K562 (cell line): ENCODE measurements around the gene LARP7. TPM values are rescaled to one million over a fixed set of nuclear protein-coding genes. Genes with fewer than 3 reads are reported as not detected.

ENCODE experiments used
- ARID1B ChIP-seq: fragments of 450-650 bp; IDR thresholded peaks from 2 replicates; pipeline ENCODE4 v1.6.1; 2016; ENCODE audit warnings: antibody characterized with exemption, mild to moderate bottlenecking, inconsistent platforms
- BHLHE40 ChIP-seq: IDR thresholded peaks from 2 replicates; pipeline ENCODE4 v1.6.1; 2011; ENCODE audit warnings: low read length, improper control_type of control experiment
- CBFA2T3 ChIP-seq: fragments of 450-650 bp; IDR thresholded peaks from 2 replicates; pipeline ENCODE4 v1.6.1; 2017
- DPF2 ChIP-seq: fragments of 450-650 bp; IDR thresholded peaks from 2 replicates; pipeline ENCODE4 v1.6.1; 2016
- EHMT2 ChIP-seq: fragments of 450-650 bp; IDR thresholded peaks from 2 replicates; pipeline ENCODE4 v1.6.1; 2018; ENCODE audit warnings: antibody characterized with exemption
- JUN ChIP-seq, 2 experiments: sonication (generic) in 1 of 2; formaldehyde crosslinking in 1 of 2; IDR thresholded peaks; 2 replicates each; pipeline versions ENCODE4 v1.6.1 to v1.8.0; 2012 to 2022; ENCODE audit warnings: borderline replicate concordance in 2 of 2, mild to moderate bottlenecking in 2 of 2, improper control_type of control experiment in 1 of 2, low read depth in 1 of 2, low read length in 1 of 2, missing genetic modification reagents in 1 of 2
- MNT ChIP-seq, 2 experiments: fragments of 450-650 bp; conservative IDR thresholded peaks; 2 replicates each; pipeline ENCODE4 v1.6.1; 2017; ENCODE audit warnings: mild to moderate bottlenecking in 2 of 2, moderate library complexity in 2 of 2
- NCOA1 ChIP-seq: fragments of 450-650 bp; IDR thresholded peaks from 2 replicates; pipeline ENCODE4 v1.6.1; 2016; ENCODE audit warnings: low read depth
- NR2C2 ChIP-seq, 2 experiments: fragments of 200-800 bp in 1 of 2; sonication (Bioruptor generic) in 1 of 2; sonication (generic) in 1 of 2; formaldehyde crosslinking in 1 of 2; IDR thresholded peaks; 2 replicates each; pipeline versions ENCODE4 v1.6.1 to v1.8.0; 2016 to 2022; ENCODE audit warnings: mild to moderate bottlenecking in 1 of 2, missing compliant biosample characterization in 1 of 2, missing genetic modification characterization in 1 of 2, missing genetic modification reagents in 1 of 2
- USF1 ChIP-seq: sonication (generic); formaldehyde crosslinking; IDR thresholded peaks from 2 replicates; pipeline ENCODE4 v1.9.0; 2022; ENCODE audit warnings: mild to moderate bottlenecking, missing genetic modification reagents
- ZFPM2 ChIP-seq: fragments of 250-450 bp; sonication (Bioruptor Pico); IDR thresholded peaks from 2 replicates; pipeline ENCODE4 v1.5.1; 2022; ENCODE audit warnings: mild to moderate bottlenecking
- ZNF449 ChIP-seq: fragments of 250-450 bp; sonication (Bioruptor Pico); IDR thresholded peaks from 2 replicates; pipeline ENCODE4 v1.8.0; 2022; ENCODE audit warnings: moderate library complexity, mild to moderate bottlenecking, inconsistent platforms
- polyA plus RNA-seq, 8 experiments: library from polyadenylated mRNA; depleted of rRNA in 4 of 8; stranded (reverse) in 5 of 8; unstranded in 3 of 8; fragments of >200 nt; fragmentation: Nextera tagmentation in 2 of 8; fragmentation: Illumina TruSeq in 1 of 8; extraction: Ambion mirVana in 2 of 8; extraction: Trizol in 1 of 8; gene quantifications; 2 replicates each; pipeline versions ENCODE4 v1.2.1 to v1.2.3, GENCODE V29; 2011 to 2014; ENCODE audit warnings: inconsistent platforms in 1 of 8, missing spikeins in 1 of 8
- total RNA-seq, 7 experiments: library from RNA; depleted of rRNA in 6 of 7; stranded (reverse); fragments of >200 nt in 6 of 7; fragmentation: Illumina TruSeq in 2 of 7; extraction: Trizol in 2 of 7; gene quantifications; 2 replicates each; pipeline versions ENCODE4 v1.2.1 to v1.2.3, GENCODE V29; 2011 to 2021; ENCODE audit warnings: low replicate concordance in 1 of 7
- TF ChIP-seq, protein P1 (sequence below): fragments of 200-800 bp; sonication (Bioruptor generic); IDR thresholded peaks from 2 replicates; pipeline ENCODE4 v1.6.1; 2017; ENCODE audit warnings: missing genetic modification characterization, missing compliant biosample characterization

The LARP7 gene
- total and polyA plus RNA-seq, 9 of the 15 experiments (the other 6 are each of a cell fraction or from before 2014, with no cell fraction given), result 30.1 to 76.9 (median 56.0) TPM

- peak; percentile 55 for TF ChIP-seq USF1 (CRISPR knock-in tag)
- TF ChIP-seq, protein P1, sequence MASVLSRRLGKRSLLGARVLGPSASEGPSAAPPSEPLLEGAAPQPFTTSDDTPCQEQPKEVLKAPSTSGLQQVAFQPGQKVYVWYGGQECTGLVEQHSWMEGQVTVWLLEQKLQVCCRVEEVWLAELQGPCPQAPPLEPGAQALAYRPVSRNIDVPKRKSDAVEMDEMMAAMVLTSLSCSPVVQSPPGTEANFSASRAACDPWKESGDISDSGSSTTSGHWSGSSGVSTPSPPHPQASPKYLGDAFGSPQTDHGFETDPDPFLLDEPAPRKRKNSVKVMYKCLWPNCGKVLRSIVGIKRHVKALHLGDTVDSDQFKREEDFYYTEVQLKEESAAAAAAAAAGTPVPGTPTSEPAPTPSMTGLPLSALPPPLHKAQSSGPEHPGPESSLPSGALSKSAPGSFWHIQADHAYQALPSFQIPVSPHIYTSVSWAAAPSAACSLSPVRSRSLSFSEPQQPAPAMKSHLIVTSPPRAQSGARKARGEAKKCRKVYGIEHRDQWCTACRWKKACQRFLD (CRISPR knock-in tag), result 0 out of 2 replicates have a peak, but pooled peaks have one; percentile 49
- TF ChIP-seq NCOA1, result no peak
- TF ChIP-seq ARID1B, result peak; percentile 48; the same call in 1 of the 2 replicates
- peak; percentile 72 for TF ChIP-seq JUN (IDR thresholded peaks at IDR 0.05; ENCODE audit: borderline replicate concordance, low read depth, low read length)
- TF ChIP-seq JUN (CRISPR knock-in tag; IDR thresholded peaks at IDR 0.05; ENCODE audit: borderline replicate concordance), result no peak
- TF ChIP-seq BHLHE40, result peak; percentile 21; the same call in 1 of the 2 replicates
- no peak for TF ChIP-seq NR2C2 (CRISPR knock-in tag; IDR thresholded peaks at IDR 0.05)
- TF ChIP-seq NR2C2 (tag; IDR thresholded peaks at IDR 0.05), result peak; percentile 78
- TF ChIP-seq EHMT2, result peak; percentile 90
- 0 out of 4 replicates have a peak, but pooled peaks of 1 of the 2 experiments have one; percentile 20 for TF ChIP-seq MNT (conservative IDR thresholded peaks at IDR 0.05)
- no peak for TF ChIP-seq ZNF449
- TF ChIP-seq ZFPM2 (CRISPR knock-in tag), result no peak
- 0 out of 2 replicates have a peak, but pooled peaks have one; percentile 28 for TF ChIP-seq CBFA2T3
- peak; percentile 58 for TF ChIP-seq DPF2
- TF ChIP-seq, all 486 proteins: peak for 30
Measured at GRCh38 chr4:112589206-112589605, 47.7 kb upstream of the LARP7 start (continued).
